Skin of body (tissue), 2 donors: ENCODE results near the gene MVD. TPM values are rescaled to one million over a fixed set of nuclear protein-coding genes. Genes with fewer than 3 reads are reported as not detected.

Source experiments
- DNase-seq: peaks from one replicate; lab custom pipeline; 2025; lab: John Stamatoyannopoulos, UW
- total RNA-seq: library from RNA; depleted of rRNA; stranded (reverse); fragments of >200 nt; gene quantifications from one replicate; pipeline ENCODE4 v1.2.3, GENCODE V29; 2014

The MVD gene
- total RNA-seq, 1 donor from 2014 or later = 39.9 TPM

DNA sequence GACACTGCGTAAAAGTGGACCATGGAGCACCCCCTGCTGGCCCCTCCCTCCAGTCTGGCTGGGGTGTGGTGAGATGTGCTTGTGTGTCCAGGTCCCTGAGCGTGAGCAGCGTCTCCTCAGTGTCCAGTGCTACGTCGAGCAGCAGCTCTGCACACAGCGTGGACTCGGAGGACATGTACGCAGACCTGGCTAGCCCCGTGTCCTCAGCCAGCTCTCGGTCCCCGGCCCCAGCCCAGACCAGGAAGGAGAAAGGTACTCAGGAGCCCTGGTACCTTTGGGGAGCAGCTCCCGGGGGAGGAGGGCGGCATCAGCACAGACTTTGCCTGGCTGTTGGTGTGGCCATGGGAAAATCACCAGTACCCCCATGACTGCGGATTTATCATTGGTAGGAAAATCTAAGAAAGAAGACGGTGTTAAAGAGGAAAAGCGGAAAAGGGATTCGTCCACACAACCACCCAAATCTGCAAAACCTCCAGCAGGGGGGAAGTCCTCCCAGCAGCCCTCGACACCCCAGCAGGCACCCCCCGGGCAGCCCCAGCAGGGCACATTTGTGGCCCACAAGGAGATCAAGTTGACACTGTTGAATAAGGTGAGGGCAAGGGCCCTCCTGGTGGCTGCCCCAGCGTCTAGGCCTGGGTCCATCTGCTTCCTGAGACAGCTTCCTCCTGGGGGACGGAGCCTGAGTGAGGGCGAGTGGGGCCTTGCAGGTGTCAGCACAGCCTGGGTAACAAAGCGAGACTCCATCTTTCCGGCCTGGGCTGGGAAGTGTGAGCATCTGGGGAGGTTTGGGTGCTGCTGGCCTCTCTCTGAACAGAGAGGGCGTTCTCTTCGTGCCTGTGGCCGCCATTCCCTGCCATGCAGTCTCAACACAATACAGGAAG, 35.1 kb downstream of the MVD start:
- DNase-seq = no peak

DNA sequence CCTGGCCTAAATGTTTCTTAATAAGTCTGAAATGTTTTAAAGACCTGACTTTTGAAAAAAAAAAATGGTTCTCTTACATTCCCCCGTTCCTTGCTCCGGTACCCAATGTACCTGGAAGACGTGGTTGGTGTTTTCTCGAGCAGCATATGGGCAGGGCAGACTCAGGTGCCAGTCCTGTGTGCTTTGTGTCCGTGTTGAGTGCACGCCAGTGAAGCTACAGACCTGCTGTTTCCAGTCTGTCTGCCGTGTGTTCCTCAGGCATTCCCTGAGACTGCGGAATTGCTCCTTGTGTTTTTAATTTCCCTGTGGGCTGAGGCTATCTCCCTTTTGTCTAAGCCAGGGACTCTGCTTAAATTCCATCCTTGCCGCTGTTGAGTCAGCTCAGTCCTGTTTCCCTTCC, 36.2 kb downstream of the MVD start:
- no peak for DNase-seq

DNA sequence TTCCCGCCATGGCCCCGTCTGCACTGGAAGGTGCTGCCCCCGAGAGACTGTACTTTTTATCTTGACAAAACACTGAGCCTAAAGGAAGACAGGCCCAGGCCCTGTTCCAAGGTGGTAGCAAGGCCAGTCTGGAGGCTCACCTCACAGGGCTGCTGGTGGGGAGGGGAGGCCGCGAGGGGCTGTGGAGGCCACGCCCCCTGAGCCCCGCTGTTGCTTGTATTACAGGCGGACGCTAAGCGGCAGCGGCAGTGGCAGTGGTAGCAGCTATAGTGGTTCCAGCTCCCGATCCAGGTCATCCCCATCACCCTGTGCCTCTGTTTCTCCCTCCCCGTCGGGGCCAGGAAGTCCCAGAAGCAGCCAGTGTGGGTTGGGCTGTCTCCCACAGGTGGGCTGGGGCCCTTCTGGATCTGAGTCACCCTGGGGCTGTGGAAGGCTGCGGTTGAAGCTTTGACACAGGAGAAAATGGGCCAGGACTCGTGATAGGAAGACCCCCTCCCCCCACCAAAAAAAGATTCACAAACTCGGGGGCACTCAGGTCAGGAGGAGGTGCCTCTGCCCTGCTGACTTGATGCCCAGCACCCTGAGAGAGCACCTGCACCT, 37.8 kb downstream of the MVD start:
- DNase-seq = no peak

DNA sequence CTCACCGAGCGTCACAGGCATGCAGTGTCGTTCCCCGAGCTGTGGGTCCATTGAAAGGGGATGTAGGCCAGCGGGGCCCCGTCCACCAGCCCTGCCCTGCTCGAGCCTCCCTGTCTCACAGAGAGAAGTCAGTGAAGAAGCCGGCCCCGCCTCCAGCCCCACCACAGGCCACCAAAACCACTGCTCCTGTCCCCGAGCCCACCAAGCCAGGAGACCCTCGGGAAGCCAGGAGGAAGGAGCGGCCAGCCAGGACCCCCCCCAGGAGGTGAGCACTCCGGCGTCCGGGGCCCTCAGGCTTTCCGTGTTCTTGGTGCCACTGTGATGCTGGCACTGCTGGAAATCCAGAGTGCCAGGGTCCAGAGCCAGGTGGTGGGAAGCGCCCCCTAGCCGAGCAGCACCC, 38.4 kb downstream of the MVD start:
- DNase-seq = no peak

DNA sequence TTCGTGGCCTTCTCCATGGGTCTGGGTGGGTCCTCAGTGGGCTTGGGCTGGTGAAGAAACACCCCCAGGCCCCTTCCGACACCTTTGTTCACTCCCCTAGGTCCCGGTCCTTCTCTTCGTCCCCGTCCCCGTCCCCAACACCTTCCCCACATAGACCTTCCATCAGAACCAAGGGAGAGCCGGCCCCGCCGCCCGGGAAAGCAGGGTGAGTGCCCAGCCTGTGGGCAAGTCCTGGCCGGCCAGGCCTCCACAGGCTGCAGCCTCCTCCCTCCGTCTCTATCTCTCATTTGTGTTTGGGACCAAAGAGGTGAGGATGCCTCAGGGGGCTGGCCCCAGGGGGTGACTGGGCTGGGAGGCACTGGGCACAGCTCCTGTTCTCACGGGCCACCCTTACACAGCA, 39.0 kb downstream of the MVD start:
- no peak for DNase-seq

DNA sequence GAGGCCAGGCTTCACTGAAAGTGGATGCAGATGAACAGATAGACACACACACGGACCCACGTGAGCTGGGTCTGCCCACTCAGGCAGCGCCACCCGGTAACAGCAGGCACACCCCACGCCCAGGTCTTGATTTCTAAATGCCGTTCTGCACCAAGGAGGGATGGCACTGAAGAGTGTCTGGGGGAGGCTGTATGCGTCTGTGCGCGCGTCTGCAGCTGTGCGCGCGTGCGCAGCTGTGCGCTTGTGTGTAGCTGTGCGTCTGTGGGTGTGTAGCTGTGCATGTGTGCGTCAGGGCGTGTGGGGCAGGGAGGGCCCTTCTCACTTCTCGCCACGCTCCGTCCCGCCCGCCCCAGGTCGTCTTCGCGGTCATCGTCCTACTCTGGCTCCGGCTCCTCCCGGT, 40.0 kb downstream of the MVD start:
- DNase-seq = no peak

- DNase-seq = no peak
Observed at GRCh38 chr16:88622125-88622524, 40.8 kb downstream of the MVD start.

- no peak for DNase-seq
Observed at GRCh38 chr16:88619859-88620815, 42.8 kb downstream of the MVD start.

DNA sequence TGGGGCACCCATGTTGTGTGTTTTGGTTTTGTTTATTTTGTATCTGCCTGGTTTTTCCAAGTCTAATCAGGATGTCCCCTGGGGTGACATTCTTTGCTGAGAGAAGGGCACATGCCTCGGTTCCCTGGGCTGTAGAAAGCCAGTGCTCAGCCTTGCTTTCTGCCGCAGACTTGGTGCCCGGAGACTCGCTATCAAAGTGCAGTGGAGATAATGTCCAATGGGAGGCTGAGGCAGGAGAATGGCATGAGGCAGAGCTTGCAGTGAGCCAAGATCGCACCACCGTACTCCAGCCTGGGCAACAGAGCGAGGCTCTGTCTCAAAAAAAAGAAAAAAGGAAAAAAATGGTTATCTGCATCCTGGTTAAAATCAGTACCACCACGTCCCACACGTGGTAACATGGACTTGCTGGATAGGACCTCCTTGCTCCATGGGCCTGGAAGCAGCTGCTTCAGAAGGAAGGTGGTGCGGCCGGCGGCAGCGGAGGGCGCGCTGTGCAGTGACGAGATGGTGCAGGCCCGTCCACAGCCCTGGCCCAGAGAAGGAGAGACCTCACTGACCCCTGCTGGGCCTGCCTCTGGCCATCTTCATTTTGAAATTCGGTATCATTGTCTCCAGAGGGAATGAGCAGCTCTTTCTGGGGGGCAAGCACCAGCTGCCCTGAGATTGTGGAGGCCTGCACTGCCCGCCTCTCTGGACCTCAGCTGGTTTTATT, 43.8 kb downstream of the MVD start:
- DNase-seq = no peak

DNA sequence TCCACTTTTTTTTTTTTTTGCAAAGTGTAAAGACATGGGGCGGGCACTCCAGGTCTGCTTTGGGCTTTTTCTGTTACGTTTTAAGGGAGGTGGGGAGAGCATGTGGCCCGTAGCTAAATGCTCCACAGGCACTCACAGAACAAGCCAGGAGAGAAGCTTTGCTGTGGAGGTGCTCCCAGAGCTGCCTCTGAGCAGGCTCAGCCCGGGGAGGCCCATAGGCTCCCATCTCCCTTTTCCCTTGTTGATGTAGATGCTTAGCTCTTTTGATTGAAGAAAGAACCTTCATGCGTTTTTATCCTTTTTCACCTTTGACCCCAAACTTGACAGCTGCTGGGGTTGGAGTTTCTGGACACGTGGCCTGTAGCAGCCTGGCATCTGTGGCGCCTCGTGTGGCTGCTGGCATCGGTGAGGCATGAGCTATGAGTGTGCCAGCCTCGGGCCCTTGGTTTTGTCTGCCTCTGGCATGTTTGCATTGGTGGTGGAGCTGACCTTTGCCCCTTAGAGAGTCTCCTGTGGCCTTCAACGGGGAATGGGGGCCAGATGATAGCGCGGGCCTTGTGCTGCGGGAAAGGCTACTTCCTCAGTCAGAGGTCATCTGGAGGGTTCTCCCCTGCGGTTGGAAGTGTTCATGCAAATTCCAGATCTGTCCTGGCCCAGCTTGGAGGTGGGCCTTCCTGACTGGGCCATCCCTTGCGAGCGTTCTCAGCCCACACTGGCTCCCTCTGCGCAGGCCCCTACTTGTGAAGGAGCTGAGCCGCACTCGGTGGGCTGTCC, 44.5 kb downstream of the MVD start:
- DNase-seq = no peak

DNA sequence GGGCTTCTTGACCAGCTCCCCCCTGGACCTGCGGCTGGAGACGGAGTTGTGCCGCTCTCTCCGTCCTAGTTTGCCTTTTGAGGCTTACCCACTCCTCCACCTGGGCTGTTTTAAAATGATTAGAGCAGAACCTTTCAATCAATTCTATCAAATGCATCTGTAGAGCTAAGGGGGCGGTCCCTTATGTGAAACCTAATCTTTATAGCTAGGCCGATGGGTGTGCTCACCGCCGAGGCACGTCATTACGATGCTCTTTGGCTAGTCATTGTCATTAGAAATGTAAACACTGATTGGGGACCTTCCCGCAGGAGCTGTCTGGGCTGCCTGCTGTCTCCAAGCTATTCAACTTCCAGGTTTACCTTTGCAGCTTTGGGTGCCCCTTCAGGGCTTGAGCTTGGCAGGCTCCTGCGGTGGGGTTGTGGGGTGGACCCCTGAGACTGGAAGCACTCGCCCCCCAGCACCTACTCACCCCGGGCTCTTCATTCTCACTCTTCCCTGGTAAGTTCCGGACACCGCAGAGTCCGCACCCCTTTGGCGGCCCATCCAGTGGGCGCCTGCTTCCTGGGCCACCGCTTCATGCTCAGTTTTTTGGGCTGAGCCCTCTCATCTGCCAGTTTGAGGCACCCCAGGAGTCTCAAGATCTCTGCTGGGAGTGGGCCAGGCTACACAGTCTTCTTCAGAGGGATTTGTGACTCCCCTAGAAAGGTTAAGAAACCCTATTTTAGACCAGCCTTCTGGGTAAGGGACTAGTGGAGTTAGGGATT, 45.4 kb downstream of the MVD start:
- DNase-seq = no peak

DNA sequence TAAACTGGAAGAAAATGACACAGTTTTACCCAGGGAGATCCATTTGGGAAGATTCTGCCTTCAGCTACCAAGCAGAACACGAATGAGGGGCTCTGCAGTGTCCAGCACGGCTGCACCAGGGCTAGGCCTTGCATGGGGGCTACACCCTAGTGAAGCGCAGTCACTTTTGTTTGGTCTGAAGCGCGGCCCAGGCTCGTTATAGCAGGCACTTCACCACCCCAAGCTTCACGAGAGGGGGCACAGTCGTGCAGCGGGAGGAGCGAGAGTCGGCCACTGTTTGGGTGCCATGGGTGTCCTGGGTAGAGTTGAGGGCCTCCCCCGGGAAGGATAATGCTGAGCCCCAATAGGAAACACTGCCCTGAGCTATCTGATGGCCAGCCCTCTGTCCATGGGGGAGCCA, 46.2 kb downstream of the MVD start:
- DNase-seq = no peak

- no peak for DNase-seq
Observed at GRCh38 chr16:88616320-88616719, 46.6 kb downstream of the MVD start.

DNA sequence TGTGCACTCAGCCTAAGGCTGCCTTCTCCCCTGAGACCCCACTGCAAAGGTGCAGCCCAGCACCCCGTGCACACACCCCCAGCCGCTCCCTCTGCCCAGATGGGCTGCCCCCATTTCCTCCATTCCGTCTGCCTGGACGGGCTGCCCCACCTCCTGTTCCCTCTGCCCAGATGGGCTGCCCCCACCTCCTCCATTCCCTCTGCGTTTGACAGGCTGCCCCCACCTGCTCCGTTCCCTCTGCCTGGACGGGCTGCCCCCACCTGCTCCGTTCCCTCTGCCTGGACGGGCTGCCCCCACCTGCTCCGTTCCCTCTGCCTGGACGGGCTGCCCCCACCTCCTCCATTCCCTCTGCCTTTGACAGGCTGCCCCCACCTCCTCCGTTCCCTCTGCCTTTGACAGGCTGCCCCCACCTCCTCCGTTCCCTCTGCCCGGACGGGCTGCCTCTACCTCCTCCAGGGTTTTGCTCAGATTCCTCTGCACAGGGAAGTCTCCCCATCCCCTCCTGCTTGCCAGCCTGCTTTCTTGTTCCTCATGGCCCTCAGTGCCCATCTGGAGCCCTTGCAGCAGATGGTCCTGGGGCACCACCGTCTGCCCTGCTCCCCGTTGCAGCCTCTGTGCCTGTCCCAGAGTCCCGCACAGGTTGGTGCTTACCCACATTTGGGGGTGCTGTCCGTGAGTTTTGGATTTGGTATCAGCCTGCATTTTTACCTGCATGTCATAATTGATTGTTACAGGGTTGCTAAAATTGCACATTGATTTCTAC, 47.9 kb downstream of the MVD start:
- DNase-seq = no peak

DNA sequence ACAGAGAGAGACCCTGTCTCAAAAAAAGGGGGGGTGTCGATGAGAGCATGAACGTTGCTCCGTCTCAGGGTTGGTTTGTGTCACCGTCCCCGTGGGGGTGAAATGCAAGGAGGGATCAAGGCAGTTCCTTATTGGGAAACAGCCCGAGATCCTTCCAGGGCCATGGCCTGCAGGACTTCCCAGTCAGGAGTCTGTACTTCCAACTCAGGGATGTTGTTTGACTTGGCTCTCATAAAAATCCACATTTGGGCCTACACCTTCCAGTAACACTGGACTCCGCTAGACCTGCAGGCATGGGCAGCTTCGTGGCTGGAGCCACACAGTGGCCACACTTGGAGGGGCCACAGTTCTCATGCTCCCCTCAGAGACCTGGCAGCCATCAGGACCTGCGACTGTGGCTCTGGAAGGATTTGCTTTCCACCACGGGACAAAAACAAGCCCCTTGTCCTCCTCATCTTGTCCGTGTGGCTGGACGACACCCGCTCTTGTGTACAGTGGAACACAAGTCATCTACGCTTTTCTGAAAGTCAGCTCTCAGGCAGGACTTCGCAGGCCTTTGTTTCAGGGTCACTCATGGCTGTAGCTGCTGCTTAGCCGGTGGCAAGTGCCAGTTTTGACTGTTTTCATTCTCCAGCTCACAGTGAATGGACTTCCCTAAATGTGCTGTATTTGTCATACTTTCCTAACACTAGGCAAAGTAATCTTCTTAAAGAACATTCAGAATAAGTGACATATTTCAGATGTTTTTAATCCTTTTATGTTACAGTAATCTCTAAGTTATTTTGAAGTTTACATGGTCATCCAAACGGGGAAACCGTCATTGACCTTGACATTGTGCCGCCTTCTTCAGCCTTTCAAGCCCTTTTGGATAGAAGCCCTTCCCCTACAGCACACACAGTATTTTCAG, 48.7 kb downstream of the MVD start:
- DNase-seq = no peak

- no peak for DNase-seq
Observed at GRCh38 chr16:88613293-88613692, 49.6 kb downstream of the MVD start.

DNA sequence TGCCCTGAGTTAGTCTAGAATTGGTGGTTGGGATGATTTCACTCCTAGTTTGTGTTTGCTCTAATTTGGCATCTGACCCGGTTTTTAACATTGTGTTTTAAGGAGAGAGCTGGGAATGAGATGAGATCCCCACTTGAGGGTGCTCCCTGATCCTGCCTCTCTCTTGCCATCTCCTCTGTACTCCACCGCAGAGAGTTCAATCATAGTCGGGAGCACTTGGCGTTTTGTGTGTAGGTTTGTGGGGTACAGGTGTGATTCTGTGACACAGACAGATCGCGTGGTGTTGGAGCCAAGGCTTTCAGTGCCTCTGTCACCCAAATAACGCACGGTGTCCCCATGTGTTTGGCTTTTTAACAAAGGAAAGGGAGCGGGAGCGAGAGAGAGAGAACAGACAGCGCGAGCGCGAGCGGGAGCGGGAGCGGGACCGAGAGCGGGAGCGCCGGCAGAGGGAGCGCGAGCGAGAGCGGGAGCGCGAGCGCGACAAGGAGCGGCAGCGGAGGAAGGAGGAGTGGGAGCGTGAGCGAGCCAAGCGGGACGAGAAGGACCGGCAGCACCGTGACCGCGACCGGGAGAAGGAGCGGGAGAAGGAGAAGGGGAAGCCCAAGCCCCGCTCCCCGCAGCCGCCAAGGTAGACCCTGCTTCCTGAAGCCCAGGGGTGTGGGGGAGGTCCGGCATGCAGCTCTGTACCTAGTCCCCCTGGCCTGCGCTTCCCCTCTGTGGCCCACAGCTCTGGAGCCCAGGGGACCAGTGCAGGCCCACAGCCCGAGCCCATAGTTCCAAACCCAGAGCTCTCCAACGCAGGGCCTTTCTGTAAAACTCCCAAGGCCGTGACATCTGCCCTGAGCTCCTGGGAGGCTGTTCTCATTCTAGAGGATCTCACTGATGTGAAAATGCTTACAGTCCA, 51.7 kb downstream of the MVD start:
- no peak for DNase-seq
